Activated T-helper 17 cell treated with anti-CD3 and anti-CD28 coated beads, Interleukin-2, amount 50 U/mL, for 72 hours (primary cell): ENCODE results near the gene KMT2C. TPM values are rescaled to one million over a fixed set of nuclear protein-coding genes. Genes with fewer than 3 reads are reported as not detected.

Experiments used
- ATAC-seq: fragments of 150-1000 bp; cut with Tn5 transposase; replicated peaks from 2 replicates; pipeline ENCODE4 v1.10.0; 2021; ENCODE audit warnings: mild to moderate bottlenecking, moderate library complexity
- H3K27ac Mint-ChIP-seq: one replicate; pipeline ENCODE4 v1.8.0; 2022; ENCODE audit warnings: mixed read lengths
- H3K27me3 Mint-ChIP-seq: one replicate; pipeline ENCODE4 v1.8.0; 2022; ENCODE audit warnings: mixed read lengths
- H3K36me3 Mint-ChIP-seq: one replicate; pipeline ENCODE4 v1.8.0; 2022; ENCODE audit warnings: low read depth, mild to moderate bottlenecking, mixed read lengths
- H3K4me1 Mint-ChIP-seq: one replicate; pipeline ENCODE4 v1.8.0; 2022; ENCODE audit warnings: mixed read lengths
- H3K4me3 Mint-ChIP-seq: one replicate; pipeline ENCODE4 v1.8.0; 2022; ENCODE audit warnings: mild to moderate bottlenecking, mixed read lengths
- H3K9me3 Mint-ChIP-seq: one replicate; pipeline ENCODE4 v1.8.0; 2022; ENCODE audit warnings: mixed read lengths
- total RNA-seq, 2 donors: library from RNA; stranded (reverse); gene quantifications; one replicate each; pipeline ENCODE4 v1.2.3, GENCODE V29; 2022

Gene KMT2C
- total RNA-seq, 2 donors from 2014 or later: 52.1 to 106 TPM

GRCh38 chr7:152341039-152341913 lies 94.5 kb downstream of the KMT2C start:
- H3K27me3 Mint-ChIP-seq: no peaks in the 10 kb centered on the region
- peaks cover 28% of the 10 kb centered on the region for H3K4me1 Mint-ChIP-seq
- no peak overlapping the region for H3K4me3 Mint-ChIP-seq
- H3K27ac Mint-ChIP-seq: no peak overlapping the region
- peaks cover 16% of the 10 kb centered on the region for H3K36me3 Mint-ChIP-seq
- no peak for ATAC-seq
- H3K9me3 Mint-ChIP-seq: no peaks in the 10 kb centered on the region

GRCh38 chr7:152340161-152340560 lies 95.6 kb downstream of the KMT2C start:
- Mint-ChIP-seq H3K27ac (no peak overlapping the region), H3K4me1 (peaks cover 28% of the 10 kb centered on the region), H3K4me3 (no peak overlapping the region), H3K27me3 (no peaks in the 10 kb centered on the region), H3K36me3 (peaks cover 16% of the 10 kb centered on the region), H3K9me3 (no peaks in the 10 kb centered on the region)
- no peak for ATAC-seq

- Mint-ChIP-seq H3K27ac (no peak overlapping the region), H3K36me3 (peaks cover 9% of the 10 kb centered on the region), H3K27me3 (no peaks in the 10 kb centered on the region), H3K9me3 (no peaks in the 10 kb centered on the region), H3K4me3 (no peak overlapping the region), H3K4me1 (peaks cover 25% of the 10 kb centered on the region)
- ATAC-seq: no peak
Measured at GRCh38 chr7:152338561-152338960, 97.2 kb downstream of the KMT2C start.

- no peaks in the 10 kb centered on the region for H3K36me3 Mint-ChIP-seq
- H3K27me3 Mint-ChIP-seq: no peaks in the 10 kb centered on the region
- peak; percentile 85 for ATAC-seq
- H3K4me1 Mint-ChIP-seq: peaks cover 28% of the 10 kb centered on the region
- H3K4me3 Mint-ChIP-seq: peak overlapping the region; percentile 73
- H3K27ac Mint-ChIP-seq: peak overlapping the region; percentile 63
- no peaks in the 10 kb centered on the region for H3K9me3 Mint-ChIP-seq
Measured at GRCh38 chr7:152336754-152337368, 98.9 kb downstream of the KMT2C start.

- Mint-ChIP-seq H3K4me1 (peaks cover 26% of the 10 kb centered on the region), H3K27ac (peak overlapping the region; percentile 63), H3K4me3 (peak overlapping the region; percentile 73), H3K9me3 (no peaks in the 10 kb centered on the region), H3K27me3 (no peaks in the 10 kb centered on the region), H3K36me3 (peaks cover under 1% of the 10 kb centered on the region)
- ATAC-seq: peak; percentile 67
Measured at GRCh38 chr7:152335900-152336571, 99.8 kb downstream of the KMT2C start.

GRCh38 chr7:152333134-152333533 lies 102.7 kb downstream of the KMT2C start:
- Mint-ChIP-seq H3K27me3 (no peaks in the 10 kb centered on the region), H3K4me1 (peaks cover 24% of the 10 kb centered on the region), H3K9me3 (no peaks in the 10 kb centered on the region), H3K36me3 (peaks cover 29% of the 10 kb centered on the region), H3K27ac (no peak overlapping the region), H3K4me3 (no peak overlapping the region)
- no peak for ATAC-seq

- Mint-ChIP-seq H3K4me1 (peaks cover 16% of the 10 kb centered on the region), H3K27me3 (no peaks in the 10 kb centered on the region), H3K9me3 (no peaks in the 10 kb centered on the region), H3K36me3 (peaks cover 40% of the 10 kb centered on the region), H3K4me3 (no peak overlapping the region), H3K27ac (no peak overlapping the region)
- ATAC-seq: no peak
Measured at GRCh38 chr7:152330827-152331226, 105.0 kb downstream of the KMT2C start.

- Mint-ChIP-seq H3K27me3 (no peaks in the 10 kb centered on the region), H3K27ac (no peak overlapping the region), H3K36me3 (peaks cover 50% of the 10 kb centered on the region), H3K9me3 (no peaks in the 10 kb centered on the region), H3K4me1 (peaks cover 13% of the 10 kb centered on the region), H3K4me3 (no peak overlapping the region)
- ATAC-seq: no peak
Measured at GRCh38 chr7:152329469-152329868, 106.3 kb downstream of the KMT2C start.

- H3K27ac Mint-ChIP-seq: peak overlapping the region; percentile 0
- H3K4me1 Mint-ChIP-seq: peaks cover 16% of the 10 kb centered on the region
- no peaks in the 10 kb centered on the region for H3K27me3 Mint-ChIP-seq
- H3K9me3 Mint-ChIP-seq: no peaks in the 10 kb centered on the region
- peaks cover 59% of the 10 kb centered on the region for H3K36me3 Mint-ChIP-seq
- ATAC-seq: no peak
- H3K4me3 Mint-ChIP-seq: no peak overlapping the region
Measured at GRCh38 chr7:152328234-152328633, 107.6 kb downstream of the KMT2C start.

GRCh38 chr7:152315845-152316244 lies 120.0 kb downstream of the KMT2C start:
- H3K4me1 Mint-ChIP-seq: peaks cover 17% of the 10 kb centered on the region
- ATAC-seq: no peak
- H3K9me3 Mint-ChIP-seq: no peaks in the 10 kb centered on the region
- H3K36me3 Mint-ChIP-seq: peaks cover 56% of the 10 kb centered on the region
- no peak overlapping the region for H3K27ac Mint-ChIP-seq
- H3K27me3 Mint-ChIP-seq: no peaks in the 10 kb centered on the region
- no peak overlapping the region for H3K4me3 Mint-ChIP-seq

GRCh38 chr7:152313831-152314604 lies 121.8 kb downstream of the KMT2C start:
- Mint-ChIP-seq H3K9me3 (no peaks in the 10 kb centered on the region), H3K27me3 (no peaks in the 10 kb centered on the region), H3K27ac (no peak overlapping the region), H3K4me1 (peaks cover 11% of the 10 kb centered on the region), H3K4me3 (no peak overlapping the region), H3K36me3 (peaks cover 62% of the 10 kb centered on the region)
- no peak for ATAC-seq

- H3K4me1 Mint-ChIP-seq: peaks cover 11% of the 10 kb centered on the region
- H3K27me3 Mint-ChIP-seq: no peaks in the 10 kb centered on the region
- no peaks in the 10 kb centered on the region for H3K9me3 Mint-ChIP-seq
- ATAC-seq: no peak
- H3K36me3 Mint-ChIP-seq: peaks cover 68% of the 10 kb centered on the region
- no peak overlapping the region for H3K27ac Mint-ChIP-seq
- no peak overlapping the region for H3K4me3 Mint-ChIP-seq
Measured at GRCh38 chr7:152313217-152313616, 122.6 kb downstream of the KMT2C start.

- Mint-ChIP-seq H3K36me3 (peaks cover 70% of the 10 kb centered on the region), H3K4me3 (no peak overlapping the region), H3K27ac (no peak overlapping the region), H3K9me3 (no peaks in the 10 kb centered on the region), H3K4me1 (peaks cover 11% of the 10 kb centered on the region), H3K27me3 (no peaks in the 10 kb centered on the region)
- ATAC-seq: no peak
Measured at GRCh38 chr7:152312316-152312715, 123.5 kb downstream of the KMT2C start.

- H3K4me3 Mint-ChIP-seq: no peak overlapping the region
- no peaks in the 10 kb centered on the region for H3K27me3 Mint-ChIP-seq
- ATAC-seq: no peak
- no peak overlapping the region for H3K27ac Mint-ChIP-seq
- H3K4me1 Mint-ChIP-seq: no peaks in the 10 kb centered on the region
- peaks cover 84% of the 10 kb centered on the region for H3K36me3 Mint-ChIP-seq
- H3K9me3 Mint-ChIP-seq: no peaks in the 10 kb centered on the region
Measured at GRCh38 chr7:152307902-152308301, 127.9 kb downstream of the KMT2C start.
